ENCODE data around the gene IRX6.

DNA sequence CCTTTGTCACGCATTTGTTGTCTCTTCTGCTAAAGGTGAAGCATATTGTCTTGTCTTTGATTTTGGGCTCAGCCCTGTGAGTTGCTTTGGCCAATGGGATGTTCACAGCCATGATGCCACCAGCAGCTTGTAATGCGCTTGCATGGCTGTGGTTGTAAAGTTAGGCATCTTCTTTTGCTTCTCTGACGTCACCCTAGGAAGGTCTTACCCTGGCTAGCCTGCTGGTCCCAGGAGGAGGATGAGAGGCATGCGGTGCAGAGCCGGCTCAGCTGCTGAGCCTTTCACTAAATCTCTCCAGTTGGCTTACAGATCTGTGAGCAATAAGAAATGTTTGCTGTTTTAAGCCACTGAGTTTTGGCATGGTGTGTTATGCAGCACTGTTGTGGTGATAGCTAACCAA is 40.8 kb downstream of the IRX6 start:
- no peak for TF ChIP-seq POLR2AphosphoS5 (IDR thresholded peaks at IDR 0.05; ENCODE audit: low read depth, low read length)
- no peak for TF ChIP-seq TAF1 (IDR thresholded peaks at IDR 0.05; ENCODE audit: borderline replicate concordance, low read depth, low read length)
- no peak for TF ChIP-seq POLR2A (IDR thresholded peaks at IDR 0.05; ENCODE audit: low read depth, low read length)
